DMS79 treated with DMSO at 0.1 percent for 48 hours (cell line): Measurements from ENCODE around the gene EFHC1.

Source experiments
- DNase-seq: peaks from one replicate; lab custom pipeline; 2025; lab: John Stamatoyannopoulos, UW

EFHC1 gene

GRCh38 chr6:52555518-52556233 is 135.5 kb downstream of the EFHC1 start:
- DNase-seq: no peak

- no peak for DNase-seq
Measured at GRCh38 chr6:52557389-52558265, 137.5 kb downstream of the EFHC1 start.

GRCh38 chr6:52558266-52559000 is 138.3 kb downstream of the EFHC1 start:
- no peak for DNase-seq

GRCh38 chr6:52560462-52560861 is 140.3 kb downstream of the EFHC1 start:
- DNase-seq: no peak

- DNase-seq: no peak
Measured at GRCh38 chr6:52562911-52563310, 142.8 kb downstream of the EFHC1 start.

GRCh38 chr6:52564856-52565255 is 144.7 kb downstream of the EFHC1 start:
- DNase-seq: no peak

GRCh38 chr6:52566201-52566600 is 146.1 kb downstream of the EFHC1 start:
- no peak for DNase-seq

GRCh38 chr6:52566853-52567279 is 146.7 kb downstream of the EFHC1 start:
- DNase-seq: no peak

- DNase-seq: no peak
Measured at GRCh38 chr6:52568320-52568719, 148.2 kb downstream of the EFHC1 start.

GRCh38 chr6:52570291-52570700 is 150.2 kb downstream of the EFHC1 start:
- peak; percentile 95 for DNase-seq

GRCh38 chr6:52571099-52571755 is 151.1 kb downstream of the EFHC1 start:
- DNase-seq: peak; percentile 32

GRCh38 chr6:52572536-52572935 is 152.4 kb downstream of the EFHC1 start:
- DNase-seq: no peak

GRCh38 chr6:52573295-52573694 is 153.2 kb downstream of the EFHC1 start:
- DNase-seq: no peak
